ENCODE measurements around the gene TMEM9. TPM values are rescaled to one million over a fixed set of nuclear protein-coding genes. Genes with fewer than 3 reads are reported as not detected.
A peak's percentile ranks its signal among the peaks of the same experiment; 100 is the strongest.

TMEM9 gene
- total and polyA plus RNA-seq, 9 of the 15 experiments (the other 6 are each of a cell fraction or from before 2014, with no cell fraction given) = 30.4 to 107 (median 67.6) TPM

GRCh38 chr1:201145132-201145531, 9.1 kb downstream of the TMEM9 start:
- Histone ChIP-seq H3K79me2 (ENCODE audit: control insufficient read depth, insufficient read depth, low read length) (no peaks in the 10 kb centered on the region), H2AFZ (ENCODE audit: low read depth, low read length) (no peak overlapping the region), H3K4me2 (ENCODE audit: insufficient read depth, low read length) (no peak overlapping the region), H3K4me3 (no peak overlapping the region), H3K36me3 (ENCODE audit: control insufficient read depth, insufficient read depth, low read length) (peaks cover 100% of the 10 kb centered on the region), H3K9me1 (ENCODE audit: control insufficient read depth, insufficient read depth, low read length) (no peaks in the 10 kb centered on the region), H3K27ac (ENCODE audit: extremely low read depth, low read depth, low read length) (no peak overlapping the region), H3K27me3 (ENCODE audit: control insufficient read depth in 2 of 2, insufficient read depth in 2 of 2, low read length in 2 of 2) (no peaks in the 10 kb centered on the region), H3K9ac (ENCODE audit: insufficient read depth in 1 of 2, low read depth in 2 of 2, low read length in 2 of 2) (peak overlapping the region in 1 of 2 experiments; percentile 16; a peak in 1 of 4 replicates), H3K4me1 (replicated peaks in 1 of 2; ENCODE audit: control insufficient read depth in 2 of 2, insufficient read depth in 2 of 2, low read length in 2 of 2) (peaks cover 0 to 4% of the 10 kb centered on the region in 2 experiments; a peak in 1 of 5 replicates), H3K9me3 (replicated peaks; ENCODE audit: control insufficient read depth, insufficient read depth, low read depth, low read length) (no peaks in the 10 kb centered on the region), H4K20me1 (replicated peaks; ENCODE audit: control insufficient read depth, insufficient read depth, low read length) (peaks cover 9% of the 10 kb centered on the region)
- no peak for DNase-seq (ENCODE audit: extremely low read depth in 1 of 4, low spot score in 3 of 4)
- intact Hi-C loops (cut with micrococcal nuclease) = no loop called here
- no peak for ATAC-seq
- WGBS (ENCODE audit: insufficient coverage, low coverage, missing lambda C conversion rate) = 93% methylated on average over 3 of the region's 3 CpGs
- no peak for FAIRE-seq
- in situ Hi-C loops (cut with MboI) = loop anchor here (5.0 kb wide), 1 partner anchor 72 kb away; no protein-coding TSS in a partner anchor
- ChIA-PET CTCF (ENCODE audit: low intra/inter-chr PET ratio) (interaction anchor here (1.0 kb wide), 1 partner anchor 78 kb away, joined by 3 read pairs; no protein-coding TSS in a partner anchor), POLR2A (interaction anchor here (0.6 to 1.4 kb wide), 2 partner anchors 22 to 129 kb away, joined by 3 to 5 read pairs; no protein-coding TSS in a partner anchor)
- no TSS peak for BruUV-seq (replicated peaks)
- TF ChIP-seq PHF21A (IDR thresholded peaks at IDR 0.05; ENCODE audit: borderline replicate concordance, low read depth) (no peak), ZNF224 (CRISPR knock-in tag; IDR thresholded peaks at IDR 0.05) (no peak), IRF2 (CRISPR knock-in tag; IDR thresholded peaks at IDR 0.05) (no peak), E2F3 (CRISPR knock-in tag; IDR thresholded peaks at IDR 0.05) (no peak), PRMT5 (CRISPR knock-in tag; IDR thresholded peaks at IDR 0.05) (no peak), ZNF407 (IDR thresholded peaks at IDR 0.05; ENCODE audit: low read depth) (no peak), RBM25 (IDR thresholded peaks at IDR 0.05; ENCODE audit: low read depth, low read length, severe bottlenecking) (no peak), NFATC3 (IDR thresholded peaks at IDR 0.05) (no peak), ZNF695 (CRISPR knock-in tag; IDR thresholded peaks at IDR 0.05) (no peak), RBFOX2 (IDR thresholded peaks at IDR 0.05; ENCODE audit: low read depth, low read length) (no peak), POLR2H (tag; IDR thresholded peaks at IDR 0.05; ENCODE audit: low read depth) (no peak), SMARCE1 (IDR thresholded peaks at IDR 0.05) (no peak), CLOCK (CRISPR knock-in tag; IDR thresholded peaks at IDR 0.05; ENCODE audit: borderline replicate concordance) (no peak), GABPB2 (CRISPR knock-in tag; conservative IDR thresholded peaks at IDR 0.05) (no peak)

Measured in K562 (cell line).